Ramos (cell line): ENCODE results near the gene ROBO1.

Experiments
- in situ Hi-C: fragments of 300-500 bp; cut with MboI; formaldehyde crosslinking; loops from one replicate; pipeline ENCODE4 v1.14.3; 2022; ENCODE audit warnings: low sequenced_read_pairs; ENCODE audit not compliant: unreplicated experiment

ROBO1 gene

DNA sequence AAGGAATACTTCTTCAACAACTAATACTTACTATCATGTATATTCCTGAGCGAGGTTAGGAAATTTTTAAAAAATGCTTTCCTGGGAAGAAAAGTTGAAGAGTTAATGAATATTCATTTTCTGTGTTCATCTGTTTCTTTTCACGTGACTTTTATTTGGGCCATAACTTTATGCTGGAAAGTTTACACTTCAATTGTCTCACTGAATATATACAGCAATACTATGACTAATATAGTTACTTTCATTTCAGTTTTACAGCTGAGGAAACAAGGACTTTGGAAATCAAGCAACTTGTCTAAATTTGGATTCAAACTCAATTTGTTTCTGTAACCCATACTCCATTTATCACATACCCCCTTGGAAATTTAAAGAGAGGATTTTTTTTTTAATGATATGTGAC is 894.2 kb downstream of the ROBO1 start:
- in situ Hi-C loops: no loop called here

DNA sequence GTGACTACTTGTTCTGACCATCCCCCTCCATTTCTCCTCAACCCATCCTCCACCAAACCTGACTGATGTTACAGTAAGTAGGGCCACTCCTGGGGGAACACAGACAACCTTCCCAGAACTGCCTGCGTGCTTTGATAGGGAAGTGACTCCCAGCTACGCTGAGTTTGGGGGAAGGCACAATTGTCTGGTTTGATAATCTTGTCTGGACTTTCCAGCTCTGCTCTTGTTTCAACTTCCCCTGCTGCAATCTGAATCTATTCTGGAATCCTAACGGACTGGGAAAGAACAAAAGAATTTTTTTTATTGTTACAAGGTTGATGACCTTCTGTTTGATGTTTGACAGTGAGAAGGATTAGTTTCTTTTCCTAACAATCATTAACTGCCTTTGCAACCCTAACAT is 895.6 kb downstream of the ROBO1 start:
- in situ Hi-C loops: no loop called here

GRCh38 chr3:78871048-78871447 is 896.8 kb downstream of the ROBO1 start:
- in situ Hi-C loops: no loop called here

GRCh38 chr3:78870484-78870883 is 897.3 kb downstream of the ROBO1 start:
- in situ Hi-C loops: no loop called here

GRCh38 chr3:78868570-78868969 is 899.2 kb downstream of the ROBO1 start:
- in situ Hi-C loops: no loop called here

- in situ Hi-C loops: no loop called here
Observed at GRCh38 chr3:78867409-78868372, 900.1 kb downstream of the ROBO1 start.

- in situ Hi-C loops: no loop called here
Observed at GRCh38 chr3:78863306-78864203, 904.2 kb downstream of the ROBO1 start.

GRCh38 chr3:78861156-78861555 is 906.6 kb downstream of the ROBO1 start:
- in situ Hi-C loops: no loop called here

GRCh38 chr3:78860567-78860966 is 907.2 kb downstream of the ROBO1 start:
- in situ Hi-C loops: no loop called here

DNA sequence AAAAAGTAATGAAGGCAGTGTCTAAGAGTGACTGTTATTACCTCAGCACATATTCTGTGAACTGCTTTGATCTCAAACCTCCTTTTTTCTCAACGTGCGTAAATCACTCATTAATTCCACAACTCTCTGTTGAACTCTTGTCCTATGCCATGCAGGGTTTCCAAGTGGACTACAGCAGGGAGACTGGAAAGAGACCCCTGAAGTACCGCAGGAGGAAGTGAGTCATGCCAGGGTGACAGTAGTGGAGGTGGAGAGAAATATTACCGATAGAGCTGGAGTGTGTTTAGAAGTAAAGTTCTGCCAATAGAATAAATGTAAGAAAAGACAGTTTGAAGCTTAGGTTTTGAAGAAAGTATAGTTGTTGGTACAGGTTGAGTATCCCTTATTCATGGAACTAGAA is 908.9 kb downstream of the ROBO1 start:
- in situ Hi-C loops: no loop called here

DNA sequence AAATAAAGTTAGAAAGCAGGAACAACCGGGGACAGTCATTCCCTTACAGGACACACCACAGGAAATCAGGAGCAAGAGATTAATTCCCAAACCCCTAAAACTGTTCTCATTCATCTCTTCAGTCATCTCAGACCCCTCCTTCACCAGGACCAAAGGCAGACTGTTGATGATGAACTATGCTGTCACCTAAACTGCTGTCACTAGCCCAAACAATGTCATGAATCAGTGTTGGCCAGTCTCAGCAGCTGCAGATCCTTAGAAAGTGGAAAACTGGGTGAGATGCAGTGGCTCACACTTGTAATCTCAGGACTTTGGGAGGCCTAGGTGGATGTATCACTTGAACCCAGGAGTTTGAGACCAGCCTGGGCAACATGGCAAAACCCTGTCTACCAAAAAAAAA is 909.6 kb downstream of the ROBO1 start:
- in situ Hi-C loops: no loop called here

DNA sequence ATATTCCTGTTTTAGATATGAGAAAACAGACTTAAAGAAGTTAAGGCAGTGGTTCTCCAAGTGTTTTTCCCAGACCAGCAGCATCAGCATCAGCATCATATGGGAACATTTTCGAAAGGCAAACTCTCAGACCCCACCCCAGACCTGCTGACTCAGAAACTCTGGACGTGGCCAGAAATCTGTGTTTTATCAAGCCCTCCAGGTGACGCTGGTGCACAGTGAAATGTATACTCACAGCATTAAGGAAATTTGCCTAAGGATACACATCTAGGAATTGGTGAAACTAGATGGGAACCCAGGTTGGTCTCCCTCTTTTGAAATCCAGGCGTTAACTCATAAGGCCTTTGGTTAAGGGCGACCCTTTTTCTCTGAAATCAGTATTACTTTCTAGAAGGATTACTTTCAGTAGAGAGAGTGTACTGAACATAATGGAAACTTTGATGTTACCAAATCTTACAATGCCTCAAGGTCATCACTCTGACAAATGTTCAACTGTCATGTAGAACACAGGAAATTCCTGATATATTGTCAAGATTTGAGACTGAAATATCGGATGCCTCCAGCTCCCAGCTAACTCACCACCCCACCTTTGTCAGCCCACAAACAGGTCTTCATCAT is 910.2 kb downstream of the ROBO1 start:
- in situ Hi-C loops: no loop called here

- in situ Hi-C loops: no loop called here
Observed at GRCh38 chr3:78856164-78856563, 911.6 kb downstream of the ROBO1 start.

GRCh38 chr3:78855190-78855589 is 912.6 kb downstream of the ROBO1 start:
- in situ Hi-C loops: no loop called here

GRCh38 chr3:78848392-78849288 is 919.2 kb downstream of the ROBO1 start:
- in situ Hi-C loops: no loop called here

DNA sequence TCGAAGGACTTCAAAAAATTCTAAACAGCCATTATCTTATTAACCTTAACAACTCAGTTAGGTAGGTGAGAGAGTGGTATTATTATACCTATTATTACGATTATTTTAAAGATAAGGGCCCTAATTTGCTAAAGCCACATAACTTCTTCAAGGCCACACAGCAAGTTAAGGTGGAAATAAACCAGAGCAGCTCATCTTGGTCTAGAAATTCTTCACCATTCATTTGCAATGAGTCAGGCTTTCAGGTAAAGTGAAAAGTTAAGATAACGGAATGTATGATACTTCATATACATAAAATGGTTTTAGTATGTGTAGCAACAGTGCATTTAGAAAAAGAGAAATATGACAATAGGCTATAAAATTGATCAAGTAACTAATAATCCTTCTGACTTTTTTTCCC is 920.2 kb downstream of the ROBO1 start:
- in situ Hi-C loops: no loop called here

DNA sequence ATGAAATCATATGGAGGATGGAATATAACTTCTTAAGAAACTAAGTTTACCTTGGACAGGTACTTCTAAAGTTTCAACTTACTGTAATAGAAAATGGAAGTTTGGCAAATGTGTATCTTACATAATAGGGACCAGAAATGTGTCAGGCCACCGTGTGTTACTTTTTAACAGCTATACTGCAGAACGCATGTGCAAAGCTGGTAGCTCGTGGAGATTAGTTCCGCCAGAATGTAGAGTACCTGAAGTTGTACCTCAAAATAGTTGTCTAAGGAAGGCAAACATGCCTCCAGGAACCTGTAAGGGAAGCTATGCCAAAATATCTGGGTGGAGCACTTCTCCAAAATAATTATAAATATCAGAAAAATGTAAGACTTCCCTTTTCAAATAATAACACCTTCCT is 920.6 kb downstream of the ROBO1 start:
- in situ Hi-C loops: no loop called here

DNA sequence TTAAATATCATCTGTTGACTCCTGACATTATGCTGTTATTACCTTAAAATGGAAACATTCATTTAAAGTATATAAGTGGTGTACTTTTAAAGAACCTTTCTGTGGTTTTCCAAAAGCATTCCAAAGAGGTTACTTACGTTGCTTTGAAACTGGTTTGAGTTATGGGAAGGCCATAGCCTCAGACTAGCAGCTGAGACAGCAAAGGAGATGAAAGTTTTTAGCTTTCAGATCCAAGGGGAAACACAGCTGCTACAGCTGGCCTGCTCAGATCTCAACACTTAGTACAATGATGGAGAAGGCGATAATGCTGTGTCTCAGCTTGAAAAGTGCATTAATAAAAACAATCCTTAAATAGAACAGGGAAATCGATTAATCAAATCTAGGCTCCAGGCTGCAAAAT is 921.1 kb downstream of the ROBO1 start:
- in situ Hi-C loops: no loop called here

DNA sequence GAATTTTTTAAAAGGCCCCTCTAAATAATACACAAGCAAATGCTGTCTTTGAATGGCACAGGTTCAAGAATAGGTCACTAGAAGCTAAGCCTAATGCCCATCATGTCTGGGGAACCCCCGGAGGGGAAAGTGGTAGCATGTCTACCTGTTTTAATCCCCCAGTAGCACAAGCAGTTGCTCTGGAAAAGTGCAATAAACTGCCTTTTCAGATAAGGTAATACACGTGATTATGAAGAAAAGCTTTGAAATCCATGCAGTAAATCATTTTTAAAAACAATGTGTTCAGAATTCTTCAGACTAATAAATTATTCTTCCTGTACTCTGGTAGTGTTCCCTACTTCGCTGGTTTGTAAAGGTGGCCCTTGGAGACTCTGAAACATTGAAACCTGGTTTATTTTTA is 922.2 kb downstream of the ROBO1 start:
- in situ Hi-C loops: no loop called here

DNA sequence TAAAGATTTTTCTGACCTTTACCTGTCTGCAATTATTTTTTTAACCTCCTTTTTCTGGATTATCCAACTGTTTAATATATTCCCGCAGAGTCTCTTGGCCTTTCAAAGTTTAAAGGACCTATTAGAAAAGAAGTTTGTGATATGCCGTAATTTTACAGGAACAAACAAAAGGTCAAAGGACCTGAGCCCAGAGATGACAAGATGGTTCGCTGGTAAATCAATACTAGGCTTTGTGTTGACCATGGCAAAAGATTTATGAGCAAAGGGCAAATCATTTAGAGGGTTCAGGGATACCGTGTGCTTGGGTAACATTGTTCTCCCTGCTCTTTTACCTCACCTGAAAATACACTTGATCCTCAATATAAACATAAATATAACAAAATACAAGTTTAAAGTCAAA is 923.5 kb downstream of the ROBO1 start:
- in situ Hi-C loops: no loop called here
